ENCODE measurements around the gene ARCN1. TPM values are rescaled to one million over a fixed set of nuclear protein-coding genes. Genes with fewer than 3 reads are reported as not detected.

Gene ARCN1
- total RNA-seq, 1 donor from 2014 or later = 112 TPM

GRCh38 chr11:118612378-118612777 lies 40.2 kb downstream of the ARCN1 start:
- H3K36me3 Mint-ChIP-seq = no peaks in the 10 kb centered on the region
- Histone ChIP-seq H3K4me2 (no peak overlapping the region), H3K4me3 (no peak overlapping the region), H3K4me1 (peaks cover 67% of the 10 kb centered on the region), H3K9ac (no peak overlapping the region), H3K79me2 (ENCODE audit: low read depth) (no peaks in the 10 kb centered on the region), H3K36me3 (no peaks in the 10 kb centered on the region), H4K20me1 (ENCODE audit: low read depth) (no peaks in the 10 kb centered on the region), H3K27ac (no peak overlapping the region), H2AFZ (replicated peaks) (no peak overlapping the region), H3F3A (ENCODE audit: low read depth) (peaks cover 28% of the 10 kb centered on the region), H3K9me3 (ENCODE audit: low read depth) (no peaks in the 10 kb centered on the region), H3K27me3 (peaks cover 42% of the 10 kb centered on the region)
- no peak for TF ChIP-seq EZH2 (IDR thresholded peaks at IDR 0.05)
- no peak for TF ChIP-seq CTCF (IDR thresholded peaks at IDR 0.05)
- TF ChIP-seq EZH2phosphoT487 (IDR thresholded peaks at IDR 0.05) = no peak
- peaks cover 63% of the 10 kb centered on the region for H3K4me1 Mint-ChIP-seq
- H3K27me3 Mint-ChIP-seq (ENCODE audit: insufficient read depth, low read depth) = peaks cover 24% of the 10 kb centered on the region
- H3K4me3 Mint-ChIP-seq = no peak overlapping the region
- DNase-seq (ENCODE audit: low spot score) = peak; percentile 7
- H3K27ac Mint-ChIP-seq = no peak overlapping the region
- H3K9me3 Mint-ChIP-seq = no peaks in the 10 kb centered on the region

GRCh38 chr11:118614511-118614910 lies 42.3 kb downstream of the ARCN1 start:
- Mint-ChIP-seq H3K4me1 (peaks cover 73% of the 10 kb centered on the region), H3K4me3 (no peak overlapping the region), H3K36me3 (no peaks in the 10 kb centered on the region), H3K27ac (peak overlapping the region; percentile 78), H3K27me3 (ENCODE audit: insufficient read depth, low read depth) (peaks cover 15% of the 10 kb centered on the region), H3K9me3 (no peaks in the 10 kb centered on the region)
- TF ChIP-seq EZH2 (IDR thresholded peaks at IDR 0.05) = no peak
- TF ChIP-seq CTCF (IDR thresholded peaks at IDR 0.05) = no peak
- TF ChIP-seq EZH2phosphoT487 (IDR thresholded peaks at IDR 0.05) = no peak
- Histone ChIP-seq H4K20me1 (ENCODE audit: low read depth) (no peaks in the 10 kb centered on the region), H3K4me3 (no peak overlapping the region), H3K36me3 (no peaks in the 10 kb centered on the region), H3K9ac (no peak overlapping the region), H3K4me1 (peaks cover 85% of the 10 kb centered on the region), H3K9me3 (ENCODE audit: low read depth) (no peaks in the 10 kb centered on the region), H3K4me2 (peak overlapping the region; percentile 79), H3K27ac (no peak overlapping the region), H3K79me2 (ENCODE audit: low read depth) (no peaks in the 10 kb centered on the region), H2AFZ (replicated peaks) (no peak overlapping the region), H3F3A (ENCODE audit: low read depth) (peaks cover 28% of the 10 kb centered on the region), H3K27me3 (peaks cover 21% of the 10 kb centered on the region)
- no peak for DNase-seq (ENCODE audit: low spot score)

- H3F3A ChIP-seq (ENCODE audit: low read depth) = peaks cover 28% of the 10 kb centered on the region
- H3K27me3 Mint-ChIP-seq (ENCODE audit: insufficient read depth, low read depth) = peaks cover 10% of the 10 kb centered on the region
- H2AFZ ChIP-seq (replicated peaks) = no peak overlapping the region
- H3K36me3 Mint-ChIP-seq = no peaks in the 10 kb centered on the region
- no peak overlapping the region for H3K4me3 ChIP-seq
- peaks cover 79% of the 10 kb centered on the region for H3K4me1 ChIP-seq
- peak overlapping the region; percentile 74 for H3K4me3 Mint-ChIP-seq
- H3K36me3 ChIP-seq = no peaks in the 10 kb centered on the region
- H3K27me3 ChIP-seq = peaks cover 11% of the 10 kb centered on the region
- TF ChIP-seq EZH2phosphoT487 (IDR thresholded peaks at IDR 0.05) = no peak
- TF ChIP-seq EZH2 (IDR thresholded peaks at IDR 0.05) = no peak
- TF ChIP-seq CTCF (IDR thresholded peaks at IDR 0.05) = no peak
- no peaks in the 10 kb centered on the region for H3K9me3 Mint-ChIP-seq
- H3K4me2 ChIP-seq = peak overlapping the region; percentile 79
- peak overlapping the region; percentile 91 for H3K27ac ChIP-seq
- H3K79me2 ChIP-seq (ENCODE audit: low read depth) = peaks cover under 1% of the 10 kb centered on the region
- peak; percentile 90 for DNase-seq (ENCODE audit: low spot score)
- H3K27ac Mint-ChIP-seq = peak overlapping the region; percentile 95
- no peaks in the 10 kb centered on the region for H4K20me1 ChIP-seq (ENCODE audit: low read depth)
- peaks cover 78% of the 10 kb centered on the region for H3K4me1 Mint-ChIP-seq
- no peak overlapping the region for H3K9ac ChIP-seq
- H3K9me3 ChIP-seq (ENCODE audit: low read depth) = no peaks in the 10 kb centered on the region
Measured at GRCh38 chr11:118615282-118615975, 43.2 kb downstream of the ARCN1 start.
